K562 (cell line): ENCODE measurements around the gene S100A8. TPM values are rescaled to one million over a fixed set of nuclear protein-coding genes. Genes with fewer than 3 reads are reported as not detected.

Experiments
- ARID3A ChIP-seq: IDR thresholded peaks from 2 replicates; pipeline ENCODE4 v1.6.1; 2012; ENCODE audit warnings: low read depth, low read length, improper control_type of control experiment, borderline replicate concordance
- ARID4B ChIP-seq: sonication (generic); formaldehyde crosslinking; IDR thresholded peaks from 2 replicates; pipeline ENCODE4 v1.8.0; 2022; ENCODE audit warnings: mild to moderate bottlenecking, missing genetic modification reagents
- ATF7 ChIP-seq: fragments of 450-650 bp; IDR thresholded peaks from 2 replicates; pipeline ENCODE4 v1.7.1; 2014; ENCODE audit warnings: mild to moderate bottlenecking, moderate library complexity
- CBX1 ChIP-seq: sonication (generic); IDR thresholded peaks from 2 replicates; pipeline ENCODE4 v1.6.1; 2016; ENCODE audit warnings: antibody characterized with exemption, low read depth, mild to moderate bottlenecking
- CBX2 ChIP-seq: fragments of 200-600 bp; sonication (generic); IDR thresholded peaks from one replicate; pipeline ENCODE4 v1.6.1; 2012; ENCODE audit warnings: mild to moderate bottlenecking, low read length, inconsistent platforms; ENCODE audit not compliant: insufficient read depth, poor library complexity, severe bottlenecking
- FOSL1 ChIP-seq: fragments of 200-800 bp; sonication (Bioruptor generic); conservative IDR thresholded peaks from 2 replicates; pipeline ENCODE4 v1.6.1; 2016; ENCODE audit warnings: missing genetic modification characterization, missing compliant biosample characterization
- FUS ChIP-seq: fragments of 200-400 bp; formaldehyde crosslinking; optimal IDR thresholded peaks from 2 replicates; pipeline ENCODE3; 2017; ENCODE audit warnings: low read depth, low read length
- GMEB1 ChIP-seq: fragments of 250-450 bp; sonication (Bioruptor Pico); IDR thresholded peaks from 2 replicates; pipeline ENCODE4 v1.4.0; 2020; ENCODE audit warnings: mild to moderate bottlenecking
- HDAC2 ChIP-seq: fragments of 450-650 bp; IDR thresholded peaks from 2 replicates; pipeline ENCODE4 v1.6.1; 2016; ENCODE audit warnings: mild to moderate bottlenecking
- MEIS2 ChIP-seq: fragments of 450-650 bp; IDR thresholded peaks from 2 replicates; pipeline ENCODE4 v1.6.1; 2014; ENCODE audit warnings: mild to moderate bottlenecking; ENCODE audit not compliant: partially characterized antibody
- NCOA1 ChIP-seq: fragments of 450-650 bp; IDR thresholded peaks from 2 replicates; pipeline ENCODE4 v1.6.1; 2016; ENCODE audit warnings: low read depth
- NFATC3 ChIP-seq: fragments of 450-650 bp; IDR thresholded peaks from 2 replicates; pipeline ENCODE4 v1.6.1; 2017; ENCODE audit warnings: mild to moderate bottlenecking
- SMAD4 ChIP-seq: fragments of 250-450 bp; sonication (Bioruptor Pico); conservative IDR thresholded peaks from 2 replicates; pipeline ENCODE4 v1.8.0; 2021; ENCODE audit warnings: inconsistent platforms, mild to moderate bottlenecking, moderate library complexity
- SMARCE1 ChIP-seq: fragments of 450-650 bp; IDR thresholded peaks from 2 replicates; pipeline ENCODE4 v1.7.1; 2016; ENCODE audit warnings: mild to moderate bottlenecking
- SREBF2 ChIP-seq: sonication (generic); formaldehyde crosslinking; IDR thresholded peaks from 2 replicates; pipeline ENCODE4 v1.4.0; 2020; ENCODE audit warnings: mild to moderate bottlenecking, missing genetic modification reagents
- TEAD2 ChIP-seq: fragments of 450-650 bp; IDR thresholded peaks from 2 replicates; pipeline ENCODE4 v1.6.1; 2016; ENCODE audit warnings: missing genetic modification characterization, control low read depth, missing compliant biosample characterization
- ZFPM2 ChIP-seq: fragments of 250-450 bp; sonication (Bioruptor Pico); IDR thresholded peaks from 2 replicates; pipeline ENCODE4 v1.5.1; 2022; ENCODE audit warnings: mild to moderate bottlenecking
- ZNF766 ChIP-seq: fragments of 200-800 bp; sonication (Bioruptor generic); conservative IDR thresholded peaks from 2 replicates; pipeline ENCODE4 v1.6.1; 2016; ENCODE audit warnings: missing genetic modification characterization, missing compliant biosample characterization
- polyA plus RNA-seq, 8 experiments: library from polyadenylated mRNA; depleted of rRNA in 4 of 8; stranded (reverse) in 5 of 8; unstranded in 3 of 8; fragments of >200 nt; fragmentation: Nextera tagmentation in 2 of 8; fragmentation: Illumina TruSeq in 1 of 8; extraction: Ambion mirVana in 2 of 8; extraction: Trizol in 1 of 8; gene quantifications; 2 replicates each; pipeline versions ENCODE4 v1.2.1 to v1.2.3, GENCODE V29; 2011 to 2014; ENCODE audit warnings: inconsistent platforms in 1 of 8, missing spikeins in 1 of 8
- total RNA-seq, 7 experiments: library from RNA; depleted of rRNA in 6 of 7; stranded (reverse); fragments of >200 nt in 6 of 7; fragmentation: Illumina TruSeq in 2 of 7; extraction: Trizol in 2 of 7; gene quantifications; 2 replicates each; pipeline versions ENCODE4 v1.2.1 to v1.2.3, GENCODE V29; 2011 to 2021; ENCODE audit warnings: low replicate concordance in 1 of 7
- TF ChIP-seq, protein P1 (sequence below): fragments of 450-650 bp; formaldehyde crosslinking; IDR thresholded peaks from 2 replicates; pipeline ENCODE4 v1.4.0; 2022; ENCODE audit warnings: missing genetic modification characterization

Gene S100A8
- total and polyA plus RNA-seq, 9 of the 15 experiments (the other 6 are each of a cell fraction or from before 2014, with no cell fraction given), result 0.15 to 0.60 TPM; not detected in 7

DNA sequence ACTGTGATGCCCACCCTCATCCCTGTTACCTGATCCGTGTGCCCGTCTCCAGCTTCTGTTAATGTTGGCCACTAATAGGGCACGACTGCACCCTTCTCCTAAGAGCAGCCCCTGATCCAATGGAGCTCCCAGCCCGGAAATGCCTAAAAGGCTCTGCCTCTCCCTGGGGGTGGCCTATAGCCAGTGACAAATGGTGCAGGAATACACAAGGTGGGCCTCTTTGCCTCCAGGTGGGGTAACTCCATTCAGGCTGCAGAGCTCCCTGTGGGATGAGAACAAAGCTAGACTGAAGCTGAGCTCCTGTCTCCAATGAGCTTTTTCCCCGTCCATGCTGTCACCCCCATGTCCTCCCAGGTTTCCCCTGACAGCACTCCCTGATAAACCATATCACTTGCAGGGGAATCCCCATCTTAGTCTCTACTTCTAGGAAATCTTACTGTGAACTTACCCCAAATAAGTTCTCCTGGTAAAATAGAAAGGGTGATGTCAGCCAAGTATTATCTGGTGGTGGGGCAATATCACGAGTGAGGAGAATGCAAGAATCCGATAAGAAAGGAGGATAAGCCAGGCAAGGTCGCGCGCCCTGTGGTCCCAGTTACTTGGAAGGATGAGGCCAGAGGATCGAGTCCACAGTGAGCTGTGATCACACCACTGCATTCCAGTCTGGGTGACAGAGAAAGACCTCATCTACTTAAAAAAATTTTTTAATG is 44.0 kb upstream of the S100A8 start (continued):
- TF ChIP-seq GMEB1 (CRISPR knock-in tag), result no peak
- TF ChIP-seq CBX2, result no peak
- TF ChIP-seq HDAC2, result peak; percentile 70; the same call in 1 of the 2 replicates
- no peak for TF ChIP-seq NFATC3
- TF ChIP-seq ARID4B (CRISPR knock-in tag), result no peak
- no peak for TF ChIP-seq FUS
- TF ChIP-seq NCOA1, result 0 out of 2 replicates have a peak, but pooled peaks have one; percentile 14
- TF ChIP-seq, protein P1, sequence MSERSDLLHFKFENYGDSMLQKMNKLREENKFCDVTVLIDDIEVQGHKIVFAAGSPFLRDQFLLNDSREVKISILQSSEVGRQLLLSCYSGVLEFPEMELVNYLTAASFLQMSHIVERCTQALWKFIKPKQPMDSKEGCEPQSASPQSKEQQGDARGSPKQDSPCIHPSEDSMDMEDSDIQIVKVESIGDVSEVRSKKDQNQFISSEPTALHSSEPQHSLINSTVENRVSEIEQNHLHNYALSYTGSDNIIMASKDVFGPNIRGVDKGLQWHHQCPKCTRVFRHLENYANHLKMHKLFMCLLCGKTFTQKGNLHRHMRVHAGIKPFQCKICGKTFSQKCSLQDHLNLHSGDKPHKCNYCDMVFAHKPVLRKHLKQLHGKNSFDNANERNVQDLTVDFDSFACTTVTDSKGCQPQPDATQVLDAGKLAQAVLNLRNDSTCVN (CRISPR knock-in tag), result no peak
- TF ChIP-seq MEIS2, result peak; percentile 55
- peak; percentile 94 for TF ChIP-seq ATF7
- 0 out of 2 replicates have a peak, but pooled peaks have one; percentile 59 for TF ChIP-seq ZNF766 (CRISPR knock-in tag)
- no peak for TF ChIP-seq CBX1
- peak; percentile 75 for TF ChIP-seq FOSL1 (tag)
- TF ChIP-seq ARID3A, result 0 out of 2 replicates have a peak, but pooled peaks have one; percentile 48
- TF ChIP-seq SREBF2 (CRISPR knock-in tag), result no peak
- TF ChIP-seq TEAD2 (tag), result no peak
- peak; percentile 73; the same call in 1 of the 2 replicates for TF ChIP-seq SMARCE1
- peak; percentile 34; the same call in 1 of the 2 replicates for TF ChIP-seq SMAD4 (CRISPR knock-in tag)
- TF ChIP-seq ZFPM2 (CRISPR knock-in tag), result no peak
